Transverse colon (tissue), 4 donors: Measurements from ENCODE around the gene GPR162. TPM values are rescaled to one million over a fixed set of nuclear protein-coding genes. Genes with fewer than 3 reads are reported as not detected.
A peak's percentile ranks its signal among the peaks of the same experiment; 100 is the strongest.

Source experiments
- DNase-seq: peaks from one replicate; pipeline ENCODE4 v3.0.0-alpha.2; 2019
- H3K27ac ChIP-seq, 4 donors: fragments of 200-600 bp; sonication (generic); 2 replicates each; pipeline ENCODE4 v1.5.1; 2016 to 2018; ENCODE audit warnings: inconsistent platforms in 4 of 4
- H3K27me3 ChIP-seq: fragments of 200-600 bp; sonication (generic); 2 replicates; pipeline ENCODE4 v1.5.1; 2017; ENCODE audit warnings: inconsistent platforms
- H3K36me3 ChIP-seq, 4 donors: fragments of 200-600 bp; sonication (generic); 2 replicates each; pipeline ENCODE4 v1.5.1; 2017 to 2019; ENCODE audit warnings: inconsistent platforms in 4 of 4
- H3K4me1 ChIP-seq, 4 donors: fragments of 200-600 bp; sonication (generic); 2 replicates each; pipeline ENCODE4 v1.5.1; 2017 to 2020; ENCODE audit warnings: inconsistent platforms in 4 of 4
- H3K4me3 ChIP-seq, 4 donors: fragments of 200-600 bp; sonication (generic); 1 replicate in 1 of 4; 2 replicates in 3 of 4; pipeline versions ENCODE4 v1.5.1 to v1.6.1; 2017 to 2019; ENCODE audit warnings: inconsistent platforms in 4 of 4
- H3K9me3 ChIP-seq, 2 donors: fragments of 200-600 bp; sonication (generic); 2 replicates each; pipeline ENCODE4 v1.5.1; 2017 to 2019; ENCODE audit warnings: inconsistent platforms in 2 of 2
- EP300 ChIP-seq: sonication (generic); formaldehyde crosslinking; IDR thresholded peaks from one replicate; pipeline ENCODE4 v1.6.1; 2017; ENCODE audit warnings: antibody characterized with exemption, low read depth
- POLR2A ChIP-seq: fragments of 450-650 bp; IDR thresholded peaks from one replicate; pipeline ENCODE4 v1.6.1; 2016; ENCODE audit warnings: antibody characterized with exemption, mild to moderate bottlenecking, moderate library complexity
- POLR2AphosphoS5 ChIP-seq, 3 donors: sonication (generic); formaldehyde crosslinking; IDR thresholded peaks; one replicate each; pipeline ENCODE4 v1.6.1; 2016; ENCODE audit warnings: antibody characterized with exemption in 3 of 3
- WGBS, 2 donors: methylation state at CpG; one replicate each; pipeline ENCODE4 v1.1.5; 2018; ENCODE audit warnings: low coverage in 1 of 2; 5-methylcytosine and 5-hydroxymethylcytosine counted together
- in situ Hi-C, 4 donors: fragments of 200-750 bp; cut with MboI; loops; one replicate each; pipeline versions ENCODE4 v1.15.0 to v1.15.1; 2017; ENCODE audit warnings: low sequenced_read_pairs in 3 of 4, low pct_ligation_motif_present in 1 of 4, low pct_unique_long_range_greater_than_20kb in 1 of 4
- intact Hi-C: fragments of 100-400 bp; cut with DNase I; formaldehyde crosslinking; loops from one replicate; pipeline ENCODE4 v1.15.1; 2023; ENCODE audit warnings: low total_unique reads
- total RNA-seq, 4 donors: library from RNA; depleted of rRNA; stranded (reverse); fragments of >200 nt; gene quantifications; one replicate each; pipeline ENCODE4 v1.1.0, GENCODE V29; 2016
- TF ChIP-seq, protein P1 (sequence below), 5 experiments: fragments of 200-600 bp in 3 of 5; fragments of 450-650 bp in 2 of 5; sonication (generic) in 3 of 5; IDR thresholded peaks; 1 replicate in 2 of 5; 2 replicates in 3 of 5; pipeline ENCODE4 v1.5.1; 2016 to 2017; ENCODE audit warnings: antibody characterized with exemption in 5 of 5, inconsistent platforms in 3 of 5, mild to moderate bottlenecking in 2 of 5, moderate library complexity in 1 of 5

Gene GPR162
- total RNA-seq, 4 donors from 2014 or later: 3.0 to 6.4 (median 3.1) TPM; not detected in 1

DNA sequence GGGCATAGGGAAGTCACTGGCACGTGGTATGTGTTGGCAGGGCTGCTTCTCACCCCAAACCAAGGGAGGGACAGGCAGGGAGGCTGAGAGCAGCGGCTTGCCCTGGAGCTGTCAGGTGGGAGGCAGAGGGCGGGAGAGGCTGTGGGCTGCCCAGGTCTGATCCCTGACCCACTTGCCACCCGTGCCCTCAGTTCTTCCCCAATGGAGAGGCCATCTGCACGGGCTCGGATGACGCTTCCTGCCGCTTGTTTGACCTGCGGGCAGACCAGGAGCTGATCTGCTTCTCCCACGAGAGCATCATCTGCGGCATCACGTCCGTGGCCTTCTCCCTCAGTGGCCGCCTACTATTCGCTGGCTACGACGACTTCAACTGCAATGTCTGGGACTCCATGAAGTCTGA lies 23.8 kb downstream of the GPR162 start:
- Histone ChIP-seq H3K27me3 (no peaks in the 10 kb centered on the region), H3K27ac (no peak overlapping the region), H3K4me3 (no peak overlapping the region), H3K36me3 (no peaks in the 10 kb centered on the region), H3K4me1 (peaks cover 0 to 5% (median 3%) of the 10 kb centered on the region in 4 donors), H3K9me3 (no peaks in the 10 kb centered on the region)
- 93 to 100% methylated on average over 2 to 17 of the region's 17 CpGs for WGBS, 2 donors
- in situ Hi-C loops (loop anchor here in 2 of 4 donors (25.0 kb wide), 1 partner anchor 108 kb away; no protein-coding TSS in a partner anchor), intact Hi-C loops (no loop called here)
- peak; percentile 6 for DNase-seq
- TF ChIP-seq EP300 (no peak), POLR2A (no peak), POLR2AphosphoS5 (IDR thresholded peaks at IDR 0.05) (no peak)
- TF ChIP-seq, protein P1, sequence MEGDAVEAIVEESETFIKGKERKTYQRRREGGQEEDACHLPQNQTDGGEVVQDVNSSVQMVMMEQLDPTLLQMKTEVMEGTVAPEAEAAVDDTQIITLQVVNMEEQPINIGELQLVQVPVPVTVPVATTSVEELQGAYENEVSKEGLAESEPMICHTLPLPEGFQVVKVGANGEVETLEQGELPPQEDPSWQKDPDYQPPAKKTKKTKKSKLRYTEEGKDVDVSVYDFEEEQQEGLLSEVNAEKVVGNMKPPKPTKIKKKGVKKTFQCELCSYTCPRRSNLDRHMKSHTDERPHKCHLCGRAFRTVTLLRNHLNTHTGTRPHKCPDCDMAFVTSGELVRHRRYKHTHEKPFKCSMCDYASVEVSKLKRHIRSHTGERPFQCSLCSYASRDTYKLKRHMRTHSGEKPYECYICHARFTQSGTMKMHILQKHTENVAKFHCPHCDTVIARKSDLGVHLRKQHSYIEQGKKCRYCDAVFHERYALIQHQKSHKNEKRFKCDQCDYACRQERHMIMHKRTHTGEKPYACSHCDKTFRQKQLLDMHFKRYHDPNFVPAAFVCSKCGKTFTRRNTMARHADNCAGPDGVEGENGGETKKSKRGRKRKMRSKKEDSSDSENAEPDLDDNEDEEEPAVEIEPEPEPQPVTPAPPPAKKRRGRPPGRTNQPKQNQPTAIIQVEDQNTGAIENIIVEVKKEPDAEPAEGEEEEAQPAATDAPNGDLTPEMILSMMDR (IDR thresholded peaks at IDR 0.05): no peak

DNA sequence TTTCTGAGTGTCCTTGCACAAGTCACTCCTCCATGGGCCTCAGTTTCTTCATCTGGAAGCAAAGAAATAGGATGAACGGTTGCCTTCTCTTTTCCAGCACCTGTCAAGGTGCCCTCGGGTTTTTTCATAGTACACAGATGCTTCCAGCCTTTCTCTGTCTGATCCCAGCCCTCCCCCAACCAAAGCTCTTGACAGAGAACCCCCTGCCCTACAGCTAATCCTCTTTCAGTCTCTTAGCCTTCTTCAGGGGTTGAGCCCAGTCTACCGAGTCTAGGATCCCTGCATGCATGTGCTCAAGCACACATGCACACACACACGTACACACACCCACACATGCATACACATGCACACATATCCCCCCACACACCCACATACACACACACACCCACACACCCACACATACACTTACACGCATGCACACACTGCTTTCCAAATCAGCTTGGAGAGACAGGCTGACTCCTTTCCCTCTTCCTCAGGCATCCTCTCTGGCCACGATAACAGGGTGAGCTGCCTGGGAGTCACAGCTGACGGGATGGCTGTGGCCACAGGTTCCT lies 24.8 kb downstream of the GPR162 start:
- Histone ChIP-seq H3K4me3 (no peak overlapping the region), H3K9me3 (no peaks in the 10 kb centered on the region), H3K27ac (no peak overlapping the region), H3K4me1 (peaks cover 0 to 12% (median 8%) of the 10 kb centered on the region in 4 donors), H3K36me3 (no peaks in the 10 kb centered on the region), H3K27me3 (no peaks in the 10 kb centered on the region)
- no peak for DNase-seq
- WGBS, 2 donors: 82 to 89% methylated on average over 4 to 7 of the region's 7 CpGs
- intact Hi-C loops: no loop called here
- in situ Hi-C loops: loop anchor here in 2 of 4 donors (25.0 kb wide), 1 partner anchor 109 kb away; no protein-coding TSS in a partner anchor
- TF ChIP-seq, protein P1 (IDR thresholded peaks at IDR 0.05): no peak
- TF ChIP-seq POLR2A: no peak
- no peak for TF ChIP-seq POLR2AphosphoS5 (IDR thresholded peaks at IDR 0.05)
- no peak for TF ChIP-seq EP300

DNA sequence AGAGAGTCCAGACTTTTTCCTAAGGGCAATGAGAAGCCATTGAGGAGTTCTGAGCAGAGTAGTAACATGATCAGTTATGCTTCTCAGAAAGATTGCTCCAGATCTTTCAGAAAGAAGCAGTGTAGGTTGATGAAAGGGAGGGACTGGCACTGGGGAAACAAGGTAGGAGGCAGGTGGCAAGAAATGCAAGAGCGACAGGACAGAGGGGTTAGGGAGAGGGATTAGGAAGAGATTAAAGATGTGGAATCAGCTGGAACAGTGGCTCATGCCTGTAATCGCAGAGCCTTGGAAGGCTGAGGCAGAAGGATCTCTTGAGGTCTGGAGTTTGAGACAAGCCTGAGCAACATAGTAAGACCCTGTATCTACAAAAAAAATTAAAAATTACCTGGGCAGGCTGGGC lies 26.1 kb downstream of the GPR162 start:
- intact Hi-C loops (no loop called here), in situ Hi-C loops (loop anchor here in 2 of 4 donors (25.0 kb wide), 1 partner anchor 110 kb away; no protein-coding TSS in a partner anchor)
- H3K9me3 ChIP-seq: no peaks in the 10 kb centered on the region
- DNase-seq: no peak
- no peaks in the 10 kb centered on the region for H3K36me3 ChIP-seq
- H3K27ac ChIP-seq: no peak overlapping the region
- peaks cover 0 to 13% (median 9%) of the 10 kb centered on the region in 4 donors for H3K4me1 ChIP-seq
- 93 to 100% methylated on average over 2 of the region's 2 CpGs for WGBS, 2 donors
- no peak for TF ChIP-seq POLR2A
- TF ChIP-seq EP300: no peak
- no peak for TF ChIP-seq POLR2AphosphoS5 (IDR thresholded peaks at IDR 0.05)
- TF ChIP-seq, protein P1 (IDR thresholded peaks at IDR 0.05): no peak
- no peaks in the 10 kb centered on the region for H3K27me3 ChIP-seq
- H3K4me3 ChIP-seq: no peak overlapping the region

DNA sequence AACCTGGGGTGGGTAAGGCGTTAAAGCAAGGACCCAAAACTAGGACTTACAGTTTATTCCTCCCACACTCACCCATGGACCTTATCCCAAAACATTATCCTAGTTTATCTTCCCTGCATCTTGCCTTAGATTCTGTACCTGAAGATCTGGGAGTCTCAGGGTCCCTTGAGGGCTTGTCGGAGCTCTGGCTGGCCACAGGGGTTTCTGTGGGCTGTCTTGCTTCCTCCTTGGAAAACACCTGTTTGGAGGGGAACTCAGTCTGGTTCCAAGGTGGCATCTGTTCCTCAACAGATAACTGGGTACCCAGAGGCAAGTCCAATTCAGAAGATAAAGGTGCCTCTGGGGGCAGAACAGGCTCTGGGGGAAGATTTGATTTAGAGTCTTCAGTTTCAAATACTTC lies 27.8 kb downstream of the GPR162 start:
- TF ChIP-seq, protein P1 (IDR thresholded peaks at IDR 0.05): no peak
- no peak for TF ChIP-seq EP300
- no peak for TF ChIP-seq POLR2A
- no peak for TF ChIP-seq POLR2AphosphoS5 (IDR thresholded peaks at IDR 0.05)
- H3K4me3 ChIP-seq: no peak overlapping the region
- no peaks in the 10 kb centered on the region for H3K9me3 ChIP-seq
- intact Hi-C loops: no loop called here
- H3K36me3 ChIP-seq: no peaks in the 10 kb centered on the region
- no peaks in the 10 kb centered on the region for H3K27me3 ChIP-seq
- 70 to 93% methylated on average over 2 of the region's 2 CpGs for WGBS, 2 donors
- peak; percentile 7 for DNase-seq
- H3K4me1 ChIP-seq: peaks cover 10 to 27% (median 17%) of the 10 kb centered on the region in 4 donors
- no peak overlapping the region for H3K27ac ChIP-seq
- in situ Hi-C loops: loop anchor here in 2 of 4 donors (25.0 kb wide), 1 partner anchor 112 kb away; no protein-coding TSS in a partner anchor
